ENCODE results near the gene CYSRT1.

The CYSRT1 gene

GRCh38 chr9:137222190-137223077, 2.5 kb upstream of the CYSRT1 start, which contains the start of gene RNF208 (continued):
- no peak for TF ChIP-seq ZNF560 (tag by site-specific recombination; IDR thresholded peaks at IDR 0.05; ENCODE audit: borderline replicate concordance)
- no peak for TF ChIP-seq ZNF777 (tag by site-specific recombination; IDR thresholded peaks at IDR 0.05; ENCODE audit: borderline replicate concordance)
- no peak for TF ChIP-seq GLI4 (tag by site-specific recombination; IDR thresholded peaks at IDR 0.05)
- TF ChIP-seq ZNF548 (tag by site-specific recombination; IDR thresholded peaks at IDR 0.05): no peak
- TF ChIP-seq, protein P1, sequence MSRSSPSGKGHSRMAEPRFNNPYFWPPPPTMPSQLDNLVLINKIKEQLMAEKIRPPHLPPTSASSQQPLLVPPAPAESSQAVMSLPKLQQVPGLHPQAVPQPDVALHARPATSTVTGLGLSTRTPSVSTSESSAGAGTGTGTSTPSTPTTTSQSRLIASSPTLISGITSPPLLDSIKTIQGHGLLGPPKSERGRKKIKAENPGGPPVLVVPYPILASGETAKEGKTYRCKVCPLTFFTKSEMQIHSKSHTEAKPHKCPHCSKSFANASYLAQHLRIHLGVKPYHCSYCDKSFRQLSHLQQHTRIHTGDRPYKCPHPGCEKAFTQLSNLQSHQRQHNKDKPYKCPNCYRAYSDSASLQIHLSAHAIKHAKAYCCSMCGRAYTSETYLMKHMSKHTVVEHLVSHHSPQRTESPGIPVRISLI (tag by site-specific recombination; IDR thresholded peaks at IDR 0.05): no peak

DNA sequence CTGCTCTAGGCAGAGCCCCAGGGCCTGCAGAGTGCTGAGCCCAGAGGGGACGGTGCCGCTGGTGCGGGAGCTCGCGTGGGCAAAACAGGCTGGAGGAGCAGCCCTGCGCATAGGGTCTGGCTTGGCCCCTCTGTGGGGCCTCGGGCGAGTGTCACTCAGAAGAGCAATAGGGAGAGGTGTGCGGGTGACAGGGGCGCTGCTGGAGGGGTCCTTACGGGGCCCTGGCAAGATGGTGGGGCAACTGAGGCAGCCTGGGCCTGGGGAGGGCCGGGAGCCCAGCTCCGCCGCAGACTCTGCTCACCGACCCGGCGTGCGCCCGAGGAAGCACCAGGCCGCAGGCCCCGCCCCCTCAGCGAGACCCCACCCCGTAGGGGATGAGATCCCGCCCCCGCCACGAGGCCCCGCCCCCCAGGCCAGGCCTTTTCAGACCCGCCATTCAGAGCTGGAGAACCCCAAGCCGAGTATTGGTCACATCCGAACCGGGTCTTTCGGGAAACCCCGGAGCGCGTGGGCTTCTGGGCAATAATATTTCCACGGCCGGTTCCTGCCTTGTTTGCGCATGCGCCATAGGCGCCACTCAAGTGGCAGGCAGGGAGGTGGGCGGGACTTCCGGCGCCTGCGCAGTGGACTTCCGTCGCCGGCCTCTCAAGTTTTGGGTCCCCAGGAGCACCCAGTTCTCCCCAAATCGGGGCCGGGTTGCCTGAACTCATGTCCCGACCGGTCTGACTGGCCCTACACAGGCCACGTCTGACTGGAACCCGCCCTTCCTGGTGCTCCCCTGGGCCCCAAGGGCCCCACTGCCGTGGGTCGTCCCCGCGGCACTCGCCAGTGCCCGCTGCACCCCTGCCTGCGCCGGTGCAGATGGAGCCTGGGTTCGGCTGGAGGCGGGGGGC, 1.6 kb upstream of the CYSRT1 start:
- ChIA-PET CTCF (interaction anchor here (0.6 to 6.7 kb wide), 11 partner anchors 10 to 177 kb away, joined by 3 to 54 read pairs (median 4); partner anchors contain the start of genes ANAPC2, MAN1B1, NDOR1 and NPDC1), POLR2A (interaction anchor here (0.6 to 17.2 kb wide), 33 partner anchors 15 to 1114 kb away, joined by 3 to 304 read pairs (median 4); partner anchors contain the start of genes AJM1, ANAPC2, MAN1B1 and NDOR1)
- H3K9me3 ChIP-seq (ENCODE audit: control insufficient read depth, insufficient read depth, low read depth, low read length): no peaks in the 10 kb centered on the region
- H3K27ac ChIP-seq (ENCODE audit: extremely low read depth, low read depth, low read length): peak overlapping the region; percentile 83
- peak overlapping the region; percentile 89 for H3K4me3 ChIP-seq (ENCODE audit: low read depth, low read length)
- H3K36me3 ChIP-seq (ENCODE audit: control insufficient read depth in 2 of 2, insufficient read depth in 1 of 2, low read length in 2 of 2): peaks cover 0 to 14% of the 10 kb centered on the region in 2 experiments; a peak in 1 of 3 replicates
- peaks cover 4% of the 10 kb centered on the region for H3K4me1 ChIP-seq (ENCODE audit: control insufficient read depth, insufficient read depth, low read length)
- TF ChIP-seq KLF10 (tag by site-specific recombination; IDR thresholded peaks at IDR 0.05) (peak; percentile 66), ZNF585B (tag by site-specific recombination; IDR thresholded peaks at IDR 0.05) (no peak), ZNF639 (tag by site-specific recombination; IDR thresholded peaks at IDR 0.05) (no peak), ZNF133 (tag by site-specific recombination; IDR thresholded peaks at IDR 0.05) (no peak), ZNF768 (tag by site-specific recombination; IDR thresholded peaks at IDR 0.05) (no peak), ZNF121 (tag by site-specific recombination; IDR thresholded peaks at IDR 0.05) (no peak), ZNF558 (tag by site-specific recombination; IDR thresholded peaks at IDR 0.05) (no peak), ZNF791 (tag by site-specific recombination; IDR thresholded peaks at IDR 0.05) (no peak), ZNF140 (tag by site-specific recombination; IDR thresholded peaks at IDR 0.05) (no peak), ZNF10 (tag by site-specific recombination; IDR thresholded peaks at IDR 0.05) (no peak), ZNF341 (tag by site-specific recombination; IDR thresholded peaks at IDR 0.05; ENCODE audit: low read depth) (no peak), GLIS2 (tag by site-specific recombination; IDR thresholded peaks at IDR 0.05) (peak; percentile 90; the same call in 1 of the 2 replicates), ZNF530 (tag by site-specific recombination; IDR thresholded peaks at IDR 0.05; ENCODE audit: low read depth) (no peak), ZNF404 (tag by site-specific recombination; IDR thresholded peaks at IDR 0.05) (no peak), ZNF354C (tag by site-specific recombination; IDR thresholded peaks at IDR 0.05; ENCODE audit: borderline replicate concordance, low read depth) (no peak), ZNF658 (tag by site-specific recombination; IDR thresholded peaks at IDR 0.05) (no peak), WT1 (tag by site-specific recombination; IDR thresholded peaks at IDR 0.05) (no peak), PRDM10 (tag by site-specific recombination; IDR thresholded peaks at IDR 0.05) (peak; percentile 31; the same call in 1 of the 2 replicates), HOXD13 (CRISPR knock-in tag; IDR thresholded peaks at IDR 0.05; ENCODE audit: borderline replicate concordance) (no peak), ZNF423 (tag by site-specific recombination; IDR thresholded peaks at IDR 0.05) (no peak)
- TF ChIP-seq, protein P2, sequence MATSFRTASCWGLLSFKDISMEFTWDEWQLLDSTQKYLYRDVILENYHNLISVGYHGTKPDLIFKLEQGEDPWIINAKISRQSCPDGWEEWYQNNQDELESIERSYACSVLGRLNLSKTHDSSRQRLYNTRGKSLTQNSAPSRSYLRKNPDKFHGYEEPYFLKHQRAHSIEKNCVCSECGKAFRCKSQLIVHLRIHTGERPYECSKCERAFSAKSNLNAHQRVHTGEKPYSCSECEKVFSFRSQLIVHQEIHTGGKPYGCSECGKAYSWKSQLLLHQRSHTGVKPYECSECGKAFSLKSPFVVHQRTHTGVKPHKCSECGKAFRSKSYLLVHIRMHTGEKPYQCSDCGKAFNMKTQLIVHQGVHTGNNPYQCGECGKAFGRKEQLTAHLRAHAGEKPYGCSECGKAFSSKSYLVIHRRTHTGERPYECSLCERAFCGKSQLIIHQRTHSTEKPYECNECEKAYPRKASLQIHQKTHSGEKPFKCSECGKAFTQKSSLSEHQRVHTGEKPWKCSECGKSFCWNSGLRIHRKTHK (tag by site-specific recombination; IDR thresholded peaks at IDR 0.05): no peak
